Right ventricle myocardium superior (tissue), 1 donor: ENCODE measurements around the gene MAP4K5. TPM values are rescaled to one million over a fixed set of nuclear protein-coding genes. Genes with fewer than 3 reads are reported as not detected.
"Not testable (repeated sequence)": the region's sequence is repeated elsewhere in the genome, so short reads cannot be mapped to it uniquely, and the experiment has no call there.

Source experiments
- ATAC-seq: fragments of 200-7000 bp; cut with Tn5 transposase; one replicate; pipeline ENCODE4 v1.9.1; 2020; ENCODE audit warnings: mild to moderate bottlenecking; ENCODE audit not compliant: poor library complexity
- DNase-seq: peaks from one replicate; pipeline ENCODE4 v3.0.0-alpha.2; 2020
- intact Hi-C: fragments of 100-400 bp; cut with DNase I; formaldehyde crosslinking; loops from one replicate; pipeline ENCODE4 v1.11.2; 2022
- total RNA-seq: library from RNA; stranded (reverse); fragmentation: NEBNext Ultra II Directional; extraction: Animal tissue kit (Norgen Biotek cat#: 25700); gene quantifications from one replicate; pipeline ENCODE4 v1.2.1, GENCODE V29; 2021
- donor health status: DM: no; HTN: yes; CAD: no; lungs with severe emphysema.

The MAP4K5 gene
- total RNA-seq, 1 donor from 2014 or later, result 13.9 TPM

DNA sequence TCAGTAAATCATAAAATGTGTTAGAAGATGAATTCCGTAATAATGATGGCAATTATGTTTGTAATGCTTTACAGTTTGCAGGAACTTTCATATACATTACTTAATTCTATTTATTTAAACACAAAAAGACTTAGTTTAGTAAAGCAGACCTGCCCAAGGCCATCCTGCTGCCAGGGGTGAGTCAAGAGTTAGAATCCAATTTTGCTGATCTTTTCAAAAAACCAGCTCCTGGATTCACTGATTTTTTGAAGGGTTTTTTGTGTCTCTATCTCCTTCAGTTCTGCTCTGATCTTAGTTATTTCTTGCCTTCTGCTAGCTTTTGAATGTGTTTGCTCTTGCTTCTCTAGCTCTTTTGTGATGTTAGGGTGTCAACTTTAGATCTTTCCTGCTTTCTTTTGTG, 25.3 kb downstream of the MAP4K5 start:
- intact Hi-C loops, ATAC-seq, DNase-seq: not testable (repeated sequence)

GRCh38 chr14:50501642-50502041, 30.7 kb downstream of the MAP4K5 start:
- DNase-seq, result no peak
- intact Hi-C loops, result no loop called here
- no peak for ATAC-seq

GRCh38 chr14:50497351-50497750, 35.0 kb downstream of the MAP4K5 start:
- intact Hi-C loops, result no loop called here
- DNase-seq, result no peak
- ATAC-seq, result peak; percentile 51

- intact Hi-C loops, result no loop called here
- ATAC-seq, result no peak
- no peak for DNase-seq
Measured at GRCh38 chr14:50489851-50490250, 42.5 kb downstream of the MAP4K5 start.

DNA sequence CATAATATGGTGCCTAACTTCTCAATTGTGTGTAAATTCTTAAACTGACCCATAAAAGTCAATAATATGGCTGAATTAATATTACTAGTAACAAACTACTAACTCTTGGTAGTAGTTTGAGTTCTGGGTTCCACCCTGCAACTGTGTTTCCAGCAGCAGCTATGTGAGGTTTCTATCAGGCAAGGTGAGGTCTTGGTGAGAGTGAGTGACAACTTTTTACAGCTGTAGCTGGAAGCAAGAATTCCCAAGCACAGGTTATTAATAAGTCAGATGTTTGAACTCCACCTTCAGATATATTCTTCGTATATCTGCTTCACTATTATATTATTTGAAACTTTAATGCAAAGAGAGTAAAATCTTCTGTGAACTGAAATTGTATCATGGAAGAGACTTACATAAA, 43.8 kb downstream of the MAP4K5 start:
- ATAC-seq (no peak), DNase-seq (no peak)
- intact Hi-C loops, result no loop called here

- ATAC-seq (no peak), DNase-seq (no peak)
- intact Hi-C loops, result no loop called here
Measured at GRCh38 chr14:50479041-50479440, 53.3 kb downstream of the MAP4K5 start.

DNA sequence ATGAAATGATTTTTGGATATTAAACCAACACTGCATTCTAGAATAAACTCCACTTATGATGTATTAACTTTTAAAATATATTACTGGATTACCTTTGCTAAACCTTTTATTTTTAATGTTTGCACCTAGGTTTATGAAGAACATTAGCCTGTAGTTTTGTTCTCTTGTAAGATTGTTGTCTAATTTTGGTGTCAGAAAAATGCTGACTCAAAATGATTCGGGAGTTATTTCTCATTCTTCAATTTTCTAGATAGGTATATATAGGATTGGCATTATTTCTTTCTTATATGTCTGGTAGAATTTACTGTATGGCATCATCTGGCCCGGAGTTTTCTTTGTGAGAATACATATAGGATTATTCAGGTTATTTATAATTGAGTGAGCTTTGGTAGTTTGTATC, 54.6 kb downstream of the MAP4K5 start:
- intact Hi-C loops, result no loop called here
- DNase-seq (no peak), ATAC-seq (no peak)

DNA sequence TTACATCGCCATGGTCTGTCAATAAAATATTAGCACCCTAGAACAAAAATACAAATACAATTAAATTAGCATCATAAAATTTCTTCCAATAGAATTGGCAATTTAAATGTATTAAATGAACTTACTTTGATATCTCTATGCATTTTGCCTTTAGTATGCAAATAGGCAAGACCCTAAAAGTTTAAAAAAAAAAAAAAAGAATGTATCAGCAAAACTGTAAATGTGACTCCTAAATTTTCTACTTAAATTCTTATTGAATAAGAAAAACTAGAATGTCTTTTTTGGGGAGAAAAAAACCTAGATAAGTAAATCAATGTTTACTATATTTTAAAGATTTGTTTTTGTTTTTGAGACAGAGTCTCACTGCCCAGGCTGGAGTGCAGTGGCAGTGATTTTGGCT, 56.2 kb downstream of the MAP4K5 start:
- ATAC-seq (no peak), DNase-seq (no peak)

GRCh38 chr14:50475460-50475859, 56.9 kb downstream of the MAP4K5 start:
- intact Hi-C loops, result no loop called here
- ATAC-seq (no peak), DNase-seq (no peak)

More for the DNA sequence above, 56.2 kb downstream of the MAP4K5 start:
- intact Hi-C loops, result no loop called here

DNA sequence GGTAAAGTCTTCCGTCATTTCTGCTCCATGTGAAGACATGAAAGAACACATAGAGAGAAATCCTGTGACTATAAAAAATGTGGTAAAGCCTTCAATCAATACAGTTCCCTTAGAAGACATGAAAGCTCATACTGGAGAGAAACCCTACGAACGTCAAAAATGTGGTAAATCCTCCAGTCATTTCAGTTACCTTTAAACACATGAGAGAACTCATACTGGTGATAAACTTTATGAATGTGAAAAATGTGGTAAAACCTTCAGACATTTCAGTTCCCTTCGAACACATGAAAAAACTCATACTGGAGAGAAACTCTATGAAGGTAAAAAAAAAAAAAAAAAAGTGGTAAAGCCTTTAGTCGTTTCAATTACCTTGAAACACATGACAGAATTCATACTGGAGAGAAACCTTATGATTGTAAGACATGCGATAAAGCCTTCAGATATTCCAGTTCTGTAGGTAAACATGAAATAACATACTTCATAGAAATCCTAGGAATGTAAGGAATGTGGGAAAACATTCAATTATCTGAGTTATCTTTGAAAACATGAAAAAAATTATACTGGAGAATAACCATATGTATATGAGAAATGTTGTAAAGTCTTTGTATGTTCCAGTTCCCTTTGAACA, 60.4 kb downstream of the MAP4K5 start:
- ATAC-seq (no peak), DNase-seq (no peak)
- intact Hi-C loops, result no loop called here

GRCh38 chr14:50469982-50470381, 62.4 kb downstream of the MAP4K5 start:
- DNase-seq (no peak), ATAC-seq (no peak)
- intact Hi-C loops, result no loop called here

DNA sequence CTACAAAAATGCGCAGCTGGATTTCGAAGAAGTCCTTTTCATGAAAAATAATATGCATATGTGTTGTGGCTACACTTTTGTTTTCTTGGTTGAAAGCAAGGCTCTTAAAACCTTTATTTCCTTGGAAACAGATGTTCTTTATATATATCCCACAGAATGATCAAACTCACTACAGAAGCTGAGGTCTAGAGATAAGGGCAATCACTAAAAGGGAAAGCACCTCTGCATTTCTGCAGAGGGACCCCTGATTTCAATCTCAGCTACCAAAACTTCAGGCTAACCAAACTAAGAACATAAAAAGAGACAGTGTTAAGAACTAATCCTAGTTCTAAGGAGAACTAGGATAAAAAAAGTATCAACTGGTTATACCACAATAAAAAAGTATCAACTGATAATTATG, 70.3 kb downstream of the MAP4K5 start:
- ATAC-seq, result no peak
- intact Hi-C loops, result no loop called here
- no peak for DNase-seq

GRCh38 chr14:50453869-50454268, 78.5 kb downstream of the MAP4K5 start:
- no peak for ATAC-seq
- intact Hi-C loops, result no loop called here
- DNase-seq, result no peak

DNA sequence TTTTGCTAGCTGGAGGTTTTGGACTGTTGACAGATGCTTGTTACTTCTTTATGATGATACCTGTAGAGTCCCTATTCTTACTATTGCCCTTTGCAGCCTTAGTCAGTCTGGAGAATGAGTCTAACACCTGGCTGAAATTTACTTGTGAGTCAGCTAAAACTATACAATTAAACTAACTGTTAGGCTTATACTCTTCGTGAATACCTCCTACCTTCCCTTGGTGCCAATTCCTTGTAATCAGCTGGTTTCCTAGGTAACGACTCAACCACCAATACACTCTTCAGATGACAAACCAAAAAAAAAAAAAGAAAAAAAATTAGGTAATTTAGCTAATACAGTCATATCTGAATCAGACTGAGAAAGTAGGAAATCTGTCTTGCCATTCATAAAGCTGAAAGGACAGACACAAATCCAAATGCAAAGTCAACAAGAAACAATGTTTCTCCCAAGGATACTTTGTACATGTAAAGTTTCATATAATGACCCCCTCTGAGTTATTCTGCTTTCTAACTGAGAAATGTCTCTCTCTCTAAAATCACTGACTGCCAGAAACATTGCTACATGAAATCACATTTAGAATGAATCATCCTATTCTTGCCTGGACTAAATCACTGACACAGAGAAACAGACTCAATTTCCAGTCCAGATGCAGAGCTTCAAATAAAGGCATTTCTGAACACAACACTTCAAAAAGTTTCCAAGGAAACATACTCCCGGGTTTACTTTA, 79.2 kb downstream of the MAP4K5 start:
- no peak for ATAC-seq
- DNase-seq, result no peak
- intact Hi-C loops, result no loop called here

DNA sequence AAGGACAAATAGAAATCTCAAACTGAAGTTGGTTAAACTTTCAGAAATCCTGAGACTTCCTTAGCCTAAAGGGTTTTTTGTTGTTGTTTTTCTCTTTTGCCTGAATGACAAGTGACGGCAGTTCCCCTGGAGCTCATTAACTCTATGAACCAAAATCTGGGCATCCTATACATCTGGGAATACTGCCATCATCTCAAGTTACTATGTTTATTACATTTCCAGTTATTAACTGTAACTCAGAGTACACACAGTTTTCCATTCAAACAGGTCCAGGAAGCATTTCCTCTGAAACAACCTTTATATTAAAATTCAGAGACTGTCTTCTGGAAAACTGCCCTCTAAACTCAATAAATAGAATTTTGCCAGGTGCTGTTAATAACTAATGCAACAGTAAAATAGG, 80.1 kb downstream of the MAP4K5 start:
- ATAC-seq (no peak), DNase-seq (no peak)
- intact Hi-C loops, result no loop called here

- DNase-seq (no peak), ATAC-seq (no peak)
- intact Hi-C loops, result no loop called here
Measured at GRCh38 chr14:50451854-50452253, 80.5 kb downstream of the MAP4K5 start.

GRCh38 chr14:50447461-50447860, 84.9 kb downstream of the MAP4K5 start:
- DNase-seq (no peak), ATAC-seq (no peak)
- intact Hi-C loops, result no loop called here

DNA sequence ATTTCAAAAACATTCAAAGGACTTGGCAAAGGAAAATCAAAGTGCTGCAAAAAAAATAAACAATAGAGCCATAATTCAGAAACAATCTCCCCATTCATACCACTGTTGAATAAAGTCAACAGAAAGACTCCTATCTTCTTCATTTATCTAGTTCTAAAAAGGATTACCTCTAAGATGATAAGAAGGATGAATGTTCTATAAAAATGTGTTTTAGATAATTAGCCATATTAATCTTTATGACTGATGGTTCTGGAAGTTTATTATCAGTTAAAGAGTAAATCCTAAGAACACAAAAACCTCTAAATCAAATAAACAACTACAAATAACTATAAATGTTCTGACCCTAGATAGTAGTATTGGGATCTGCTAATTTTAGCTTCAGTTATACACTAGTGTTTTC, 97.8 kb downstream of the MAP4K5 start:
- intact Hi-C loops, result no loop called here
- no peak for ATAC-seq
- DNase-seq, result no peak

- ATAC-seq, result no peak
- intact Hi-C loops, result no loop called here
- no peak for DNase-seq
Measured at GRCh38 chr14:50432131-50432530, 100.2 kb downstream of the MAP4K5 start.

GRCh38 chr14:50425816-50426215, 106.6 kb downstream of the MAP4K5 start:
- intact Hi-C loops, result no loop called here

DNA sequence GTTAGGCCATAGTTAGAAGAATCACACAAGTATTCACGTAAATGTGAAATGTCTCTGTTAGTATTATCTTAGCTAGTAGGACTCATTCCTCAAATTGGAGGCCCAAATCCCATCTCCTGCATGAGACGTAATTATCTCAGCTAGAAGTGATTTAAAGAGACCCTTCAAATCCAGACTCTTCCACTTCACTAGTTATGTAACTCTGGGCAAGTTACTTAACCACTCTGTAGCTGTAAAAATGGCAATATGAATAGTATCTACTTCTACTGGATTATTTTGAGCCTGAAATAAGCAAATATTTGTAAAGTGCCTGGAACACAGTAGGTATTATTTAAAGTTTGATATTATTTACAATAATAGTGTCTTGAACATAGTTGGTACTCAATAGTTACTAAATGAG, 107.3 kb downstream of the MAP4K5 start:
- ATAC-seq, result no peak
- DNase-seq, result no peak
- intact Hi-C loops, result no loop called here

More at GRCh38 chr14:50425816-50426215, 106.6 kb downstream of the MAP4K5 start:
- ATAC-seq, result no peak
- DNase-seq, result no peak
